ENCODE measurements around the gene VKORC1L1. TPM values are rescaled to one million over a fixed set of nuclear protein-coding genes. Genes with fewer than 3 reads are reported as not detected.

VKORC1L1 gene
- total and polyA plus RNA-seq, 9 of the 15 experiments (the other 6 are each of a cell fraction or from before 2014, with no cell fraction given), result 6.8 to 36.5 (median 19.3) TPM

DNA sequence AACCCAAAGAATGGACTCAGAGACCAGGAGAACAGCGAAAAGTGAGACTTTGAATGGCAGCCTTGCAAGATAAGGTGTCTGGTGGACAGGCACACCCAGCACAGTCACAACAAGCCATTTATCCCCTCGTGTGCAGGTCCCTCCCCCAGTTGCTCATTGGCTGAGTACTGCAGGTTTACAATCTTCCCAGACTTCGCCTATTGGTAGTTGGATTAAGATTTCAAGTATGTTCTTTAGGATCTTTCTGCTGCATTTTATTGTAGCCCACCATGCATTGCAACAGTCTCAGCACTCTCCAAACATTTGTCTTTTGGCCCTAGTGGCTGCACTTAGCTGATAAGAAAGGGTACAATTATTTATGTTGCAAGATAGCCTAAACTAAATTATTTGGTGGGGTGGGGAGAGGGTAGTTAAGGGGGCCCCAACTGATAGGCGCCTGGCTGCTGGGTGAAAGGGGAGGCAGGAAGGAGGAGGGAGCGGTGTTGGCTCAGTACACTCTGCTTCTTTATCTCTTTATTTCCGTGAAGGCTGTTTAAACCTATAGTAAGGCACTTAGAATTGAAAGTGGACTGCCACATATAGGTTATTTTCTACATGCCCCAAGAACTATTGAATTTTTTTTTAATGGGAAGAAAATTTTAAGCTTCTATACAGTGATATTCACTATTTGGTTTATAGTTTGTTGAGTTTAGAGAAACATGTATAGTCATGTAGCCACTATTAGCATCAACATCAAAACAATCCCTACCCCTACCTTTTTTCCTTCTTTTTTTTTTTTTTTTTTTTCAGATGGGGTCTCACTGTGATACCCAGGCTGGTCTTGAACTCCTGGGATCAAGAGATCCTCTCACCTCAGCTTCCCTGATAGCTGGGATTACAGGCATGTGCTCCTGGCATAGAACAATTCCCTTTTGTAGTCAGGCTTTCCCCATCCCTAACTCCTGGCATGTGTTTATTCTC lies 54.9 kb downstream of the VKORC1L1 start (continued):
- peak; percentile 59; the same call in 1 of the 2 replicates for TF ChIP-seq CEBPG (CRISPR knock-in tag; IDR thresholded peaks at IDR 0.05)
- TF ChIP-seq CEBPG (tag; conservative IDR thresholded peaks at IDR 0.05 in 1 of 2, IDR thresholded peaks at IDR 0.05 in 1 of 2), result peak in 1 of 2 experiments; percentile 78; a peak in 3 of 4 replicates
- TF ChIP-seq, protein P1, sequence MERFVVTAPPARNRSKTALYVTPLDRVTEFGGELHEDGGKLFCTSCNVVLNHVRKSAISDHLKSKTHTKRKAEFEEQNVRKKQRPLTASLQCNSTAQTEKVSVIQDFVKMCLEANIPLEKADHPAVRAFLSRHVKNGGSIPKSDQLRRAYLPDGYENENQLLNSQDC (CRISPR knock-in tag; IDR thresholded peaks at IDR 0.05), result no peak
- no peak for TF ChIP-seq CHD1 (IDR thresholded peaks at IDR 0.05; ENCODE audit: low read length)
- TF ChIP-seq, protein P2, sequence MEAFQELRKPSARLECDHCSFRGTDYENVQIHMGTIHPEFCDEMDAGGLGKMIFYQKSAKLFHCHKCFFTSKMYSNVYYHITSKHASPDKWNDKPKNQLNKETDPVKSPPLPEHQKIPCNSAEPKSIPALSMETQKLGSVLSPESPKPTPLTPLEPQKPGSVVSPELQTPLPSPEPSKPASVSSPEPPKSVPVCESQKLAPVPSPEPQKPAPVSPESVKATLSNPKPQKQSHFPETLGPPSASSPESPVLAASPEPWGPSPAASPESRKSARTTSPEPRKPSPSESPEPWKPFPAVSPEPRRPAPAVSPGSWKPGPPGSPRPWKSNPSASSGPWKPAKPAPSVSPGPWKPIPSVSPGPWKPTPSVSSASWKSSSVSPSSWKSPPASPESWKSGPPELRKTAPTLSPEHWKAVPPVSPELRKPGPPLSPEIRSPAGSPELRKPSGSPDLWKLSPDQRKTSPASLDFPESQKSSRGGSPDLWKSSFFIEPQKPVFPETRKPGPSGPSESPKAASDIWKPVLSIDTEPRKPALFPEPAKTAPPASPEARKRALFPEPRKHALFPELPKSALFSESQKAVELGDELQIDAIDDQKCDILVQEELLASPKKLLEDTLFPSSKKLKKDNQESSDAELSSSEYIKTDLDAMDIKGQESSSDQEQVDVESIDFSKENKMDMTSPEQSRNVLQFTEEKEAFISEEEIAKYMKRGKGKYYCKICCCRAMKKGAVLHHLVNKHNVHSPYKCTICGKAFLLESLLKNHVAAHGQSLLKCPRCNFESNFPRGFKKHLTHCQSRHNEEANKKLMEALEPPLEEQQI (IDR thresholded peaks at IDR 0.05), result no peak
- TF ChIP-seq, protein P3, sequence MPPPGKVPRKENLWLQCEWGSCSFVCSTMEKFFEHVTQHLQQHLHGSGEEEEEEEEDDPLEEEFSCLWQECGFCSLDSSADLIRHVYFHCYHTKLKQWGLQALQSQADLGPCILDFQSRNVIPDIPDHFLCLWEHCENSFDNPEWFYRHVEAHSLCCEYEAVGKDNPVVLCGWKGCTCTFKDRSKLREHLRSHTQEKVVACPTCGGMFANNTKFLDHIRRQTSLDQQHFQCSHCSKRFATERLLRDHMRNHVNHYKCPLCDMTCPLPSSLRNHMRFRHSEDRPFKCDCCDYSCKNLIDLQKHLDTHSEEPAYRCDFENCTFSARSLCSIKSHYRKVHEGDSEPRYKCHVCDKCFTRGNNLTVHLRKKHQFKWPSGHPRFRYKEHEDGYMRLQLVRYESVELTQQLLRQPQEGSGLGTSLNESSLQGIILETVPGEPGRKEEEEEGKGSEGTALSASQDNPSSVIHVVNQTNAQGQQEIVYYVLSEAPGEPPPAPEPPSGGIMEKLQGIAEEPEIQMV (tag; conservative IDR thresholded peaks at IDR 0.05; ENCODE audit: low read depth), result no peak
- TF ChIP-seq, protein P4, sequence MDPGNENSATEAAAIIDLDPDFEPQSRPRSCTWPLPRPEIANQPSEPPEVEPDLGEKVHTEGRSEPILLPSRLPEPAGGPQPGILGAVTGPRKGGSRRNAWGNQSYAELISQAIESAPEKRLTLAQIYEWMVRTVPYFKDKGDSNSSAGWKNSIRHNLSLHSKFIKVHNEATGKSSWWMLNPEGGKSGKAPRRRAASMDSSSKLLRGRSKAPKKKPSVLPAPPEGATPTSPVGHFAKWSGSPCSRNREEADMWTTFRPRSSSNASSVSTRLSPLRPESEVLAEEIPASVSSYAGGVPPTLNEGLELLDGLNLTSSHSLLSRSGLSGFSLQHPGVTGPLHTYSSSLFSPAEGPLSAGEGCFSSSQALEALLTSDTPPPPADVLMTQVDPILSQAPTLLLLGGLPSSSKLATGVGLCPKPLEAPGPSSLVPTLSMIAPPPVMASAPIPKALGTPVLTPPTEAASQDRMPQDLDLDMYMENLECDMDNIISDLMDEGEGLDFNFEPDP (CRISPR knock-in tag; IDR thresholded peaks at IDR 0.05), result no peak
- no peak for TF ChIP-seq MAFK (IDR thresholded peaks at IDR 0.05; ENCODE audit: low read length)
- TF ChIP-seq MNT (conservative IDR thresholded peaks at IDR 0.05), result peak; percentile 93 to 97
- TF ChIP-seq MAX (CRISPR knock-in tag; IDR thresholded peaks at IDR 0.05), result no peak
- TF ChIP-seq ZNF77 (CRISPR knock-in tag; IDR thresholded peaks at IDR 0.05), result no peak
- no peak for TF ChIP-seq PHF21A (IDR thresholded peaks at IDR 0.05; ENCODE audit: borderline replicate concordance, low read depth)
- no peak for TF ChIP-seq KAT7 (CRISPR knock-in tag; IDR thresholded peaks at IDR 0.05; ENCODE audit: borderline replicate concordance)
- TF ChIP-seq ZNF449 (CRISPR knock-in tag; IDR thresholded peaks at IDR 0.05), result no peak
- TF ChIP-seq ZNF780A (CRISPR knock-in tag; IDR thresholded peaks at IDR 0.05), result no peak
- no peak for TF ChIP-seq ZNF354B (CRISPR knock-in tag; IDR thresholded peaks at IDR 0.05)
- no peak for TF ChIP-seq LARP7 (IDR thresholded peaks at IDR 0.05)
- no peak for TF ChIP-seq HMG20A (CRISPR knock-in tag; conservative IDR thresholded peaks at IDR 0.05)
